HEK293 (cell line): Measurements from ENCODE around the gene MDGA2.

Experiments
- CTCF ChIA-PET: fragments of 350-600 bp; formaldehyde crosslinking; extraction: SDS; loops from one replicate; lab custom pipeline; 2021; ENCODE audit warnings: antibody characterized with exemption; lab: Yijun Ruan, JAX
- POLR2A ChIA-PET: fragments of 300-600 bp; formaldehyde crosslinking; extraction: SDS; loops from one replicate; lab custom pipeline; 2020; ENCODE audit warnings: antibody characterized with exemption, inconsistent platforms; lab: Yijun Ruan, JAX
- H3K27ac ChIP-seq: fragments of 200-500 bp; sonication (Bioruptor generic); 2 replicates; pipeline ENCODE4 v1.5.1; 2014; ENCODE audit warnings: low read depth, low read length, control low read depth, inconsistent platforms; ENCODE audit errors: extremely low read depth
- H3K36me3 ChIP-seq, 2 experiments: fragments of 200-500 bp in 1 of 2; sonication (Bioruptor generic) in 1 of 2; 1 replicate in 1 of 2; 2 replicates in 1 of 2; pipeline ENCODE4 v1.5.1; 2014 to 2017; ENCODE audit warnings: inconsistent platforms in 2 of 2, low read length in 2 of 2; ENCODE audit not compliant: control insufficient read depth in 2 of 2, insufficient read depth in 1 of 2
- H3K4me1 ChIP-seq: fragments of 200-500 bp; sonication (Bioruptor generic); 2 replicates; pipeline ENCODE4 v1.5.1; 2014; ENCODE audit warnings: mild to moderate bottlenecking, low read length, inconsistent platforms; ENCODE audit not compliant: control insufficient read depth, insufficient read depth
- H3K4me3 ChIP-seq: 2 replicates; pipeline ENCODE4 v1.5.1; 2011; ENCODE audit warnings: low read depth, mild to moderate bottlenecking, control low read depth, low read length, moderate library complexity
- H3K9me3 ChIP-seq: fragments of 200-500 bp; sonication (Bioruptor generic); 2 replicates; pipeline ENCODE4 v1.5.1; 2014; ENCODE audit warnings: low read depth, low read length, inconsistent platforms; ENCODE audit not compliant: control insufficient read depth, insufficient read depth
- KLF17 ChIP-seq: fragments of 450-650 bp; formaldehyde crosslinking; IDR thresholded peaks from 2 replicates; pipeline ENCODE4 v1.5.1; 2016; ENCODE audit warnings: missing biosample characterization, missing genetic modification characterization
- OVOL3 ChIP-seq: fragments of 450-650 bp; formaldehyde crosslinking; IDR thresholded peaks from 2 replicates; pipeline ENCODE4 v1.5.1; 2016; ENCODE audit warnings: missing biosample characterization, missing genetic modification characterization
- RBAK ChIP-seq: fragments of 450-650 bp; formaldehyde crosslinking; IDR thresholded peaks from 2 replicates; pipeline ENCODE4 v1.5.1; 2016; ENCODE audit warnings: missing biosample characterization, missing genetic modification characterization
- ZFP3 ChIP-seq: fragments of 450-650 bp; formaldehyde crosslinking; IDR thresholded peaks from 2 replicates; pipeline ENCODE4 v1.5.1; 2016; ENCODE audit warnings: low read depth, missing biosample characterization, missing genetic modification characterization
- ZNF18 ChIP-seq: fragments of 450-650 bp; formaldehyde crosslinking; IDR thresholded peaks from 2 replicates; pipeline ENCODE4 v1.5.1; 2016; ENCODE audit warnings: missing biosample characterization, missing genetic modification characterization
- ZNF2 ChIP-seq: fragments of 450-650 bp; formaldehyde crosslinking; IDR thresholded peaks from 2 replicates; pipeline ENCODE4 v1.5.1; 2016; ENCODE audit warnings: missing biosample characterization, missing genetic modification characterization
- ZNF26 ChIP-seq: fragments of 450-650 bp; formaldehyde crosslinking; IDR thresholded peaks from 2 replicates; pipeline ENCODE4 v1.5.1; 2016; ENCODE audit warnings: missing biosample characterization, missing genetic modification characterization
- ZNF311 ChIP-seq: fragments of 450-650 bp; formaldehyde crosslinking; IDR thresholded peaks from 2 replicates; pipeline ENCODE4 v1.5.1; 2017; ENCODE audit warnings: missing biosample characterization, missing genetic modification characterization, borderline replicate concordance
- ZNF335 ChIP-seq: fragments of 450-650 bp; formaldehyde crosslinking; conservative IDR thresholded peaks from 2 replicates; pipeline ENCODE4 v1.5.1; 2016; ENCODE audit warnings: missing biosample characterization, missing genetic modification characterization
- ZNF473 ChIP-seq: fragments of 450-650 bp; formaldehyde crosslinking; IDR thresholded peaks from 2 replicates; pipeline ENCODE4 v1.5.1; 2017; ENCODE audit warnings: missing biosample characterization, missing genetic modification characterization
- ZNF48 ChIP-seq: fragments of 450-650 bp; formaldehyde crosslinking; IDR thresholded peaks from 2 replicates; pipeline ENCODE4 v1.5.1; 2016; ENCODE audit warnings: missing biosample characterization, missing genetic modification characterization
- ZNF521 ChIP-seq: fragments of 450-650 bp; formaldehyde crosslinking; IDR thresholded peaks from 2 replicates; pipeline ENCODE4 v1.5.1; 2017; ENCODE audit warnings: missing biosample characterization, mild to moderate bottlenecking, missing genetic modification characterization
- ZNF530 ChIP-seq: fragments of 450-650 bp; formaldehyde crosslinking; IDR thresholded peaks from 2 replicates; pipeline ENCODE4 v1.5.1; 2016; ENCODE audit warnings: low read depth, missing biosample characterization, missing genetic modification characterization
- ZNF549 ChIP-seq: fragments of 450-650 bp; IDR thresholded peaks from 2 replicates; pipeline ENCODE4 v1.5.1; 2018; ENCODE audit warnings: missing biosample characterization, missing genetic modification characterization, mild to moderate bottlenecking, inconsistent platforms, moderate library complexity
- ZNF555 ChIP-seq: fragments of 450-650 bp; formaldehyde crosslinking; conservative IDR thresholded peaks from 2 replicates; pipeline ENCODE4 v1.5.1; 2017; ENCODE audit warnings: missing biosample characterization, mild to moderate bottlenecking, missing genetic modification characterization, inconsistent platforms
- ZNF585B ChIP-seq: fragments of 450-650 bp; formaldehyde crosslinking; IDR thresholded peaks from 2 replicates; pipeline ENCODE4 v1.5.1; 2016; ENCODE audit warnings: missing biosample characterization, missing genetic modification characterization
- ZNF701 ChIP-seq: fragments of 450-650 bp; formaldehyde crosslinking; IDR thresholded peaks from 2 replicates; pipeline ENCODE4 v1.5.1; 2016; ENCODE audit warnings: missing biosample characterization, missing genetic modification characterization
- ZNF76 ChIP-seq: fragments of 450-650 bp; formaldehyde crosslinking; IDR thresholded peaks from 2 replicates; pipeline ENCODE4; 2016; ENCODE audit warnings: low read depth, missing biosample characterization, missing genetic modification characterization, borderline replicate concordance
- TF ChIP-seq, protein P1 (sequence below): fragments of 450-650 bp; formaldehyde crosslinking; IDR thresholded peaks from 2 replicates; pipeline ENCODE4 v1.5.1; 2017; ENCODE audit warnings: missing biosample characterization, missing genetic modification characterization
- TF ChIP-seq, protein P2 (sequence below): fragments of 450-650 bp; formaldehyde crosslinking; IDR thresholded peaks from 2 replicates; pipeline ENCODE4 v1.5.1; 2016; ENCODE audit warnings: missing biosample characterization, missing genetic modification characterization

Gene MDGA2

GRCh38 chr14:46840944-46841720 is 834.3 kb downstream of the MDGA2 start:
- TF ChIP-seq ZNF530 (tag by site-specific recombination) (no peak), OVOL3 (tag by site-specific recombination) (no peak), ZFP3 (tag by site-specific recombination) (no peak), ZNF701 (tag by site-specific recombination) (no peak), ZNF18 (no peak), ZNF473 (no peak), RBAK (tag by site-specific recombination) (no peak), ZNF311 (tag by site-specific recombination) (no peak)
- TF ChIP-seq, protein P1, sequence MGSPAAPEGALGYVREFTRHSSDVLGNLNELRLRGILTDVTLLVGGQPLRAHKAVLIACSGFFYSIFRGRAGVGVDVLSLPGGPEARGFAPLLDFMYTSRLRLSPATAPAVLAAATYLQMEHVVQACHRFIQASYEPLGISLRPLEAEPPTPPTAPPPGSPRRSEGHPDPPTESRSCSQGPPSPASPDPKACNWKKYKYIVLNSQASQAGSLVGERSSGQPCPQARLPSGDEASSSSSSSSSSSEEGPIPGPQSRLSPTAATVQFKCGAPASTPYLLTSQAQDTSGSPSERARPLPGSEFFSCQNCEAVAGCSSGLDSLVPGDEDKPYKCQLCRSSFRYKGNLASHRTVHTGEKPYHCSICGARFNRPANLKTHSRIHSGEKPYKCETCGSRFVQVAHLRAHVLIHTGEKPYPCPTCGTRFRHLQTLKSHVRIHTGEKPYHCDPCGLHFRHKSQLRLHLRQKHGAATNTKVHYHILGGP (tag by site-specific recombination), result no peak
- TF ChIP-seq, all 188 proteins: peak for 0
- ChIA-PET CTCF (no interaction called here), POLR2A (no interaction called here)
- Histone ChIP-seq H3K9me3 (no peaks in the 10 kb centered on the region), H3K4me1 (no peaks in the 10 kb centered on the region), H3K4me3 (no peak overlapping the region), H3K27ac (no peak overlapping the region), H3K36me3 (no peaks in the 10 kb centered on the region)

DNA sequence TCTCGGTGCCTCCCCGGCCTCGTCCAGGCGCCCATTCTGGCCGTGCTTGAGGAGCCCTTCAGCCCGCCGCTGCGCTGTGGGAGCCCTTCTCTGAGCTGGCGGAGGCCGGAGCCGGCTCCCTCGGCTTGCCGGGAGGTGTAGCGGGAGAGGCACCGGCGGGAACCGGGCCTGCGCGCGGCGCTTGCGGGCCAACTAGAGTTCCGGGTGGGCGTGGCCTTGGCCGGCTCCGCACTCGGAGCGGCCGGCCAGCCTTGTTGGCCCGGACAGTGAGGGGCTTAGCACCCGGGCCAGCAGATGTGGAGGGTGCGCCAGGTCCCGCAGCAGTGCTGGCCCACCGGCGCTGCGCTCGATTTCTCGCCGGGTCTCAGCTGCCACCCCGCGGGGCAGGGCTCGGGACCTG is 855.1 kb downstream of the MDGA2 start:
- Histone ChIP-seq H3K36me3 (no peaks in the 10 kb centered on the region), H3K9me3 (no peaks in the 10 kb centered on the region), H3K4me1 (no peaks in the 10 kb centered on the region), H3K27ac (no peak overlapping the region), H3K4me3 (no peak overlapping the region)
- TF ChIP-seq ZNF48, result no peak
- no peak for TF ChIP-seq ZNF26
- TF ChIP-seq ZNF76 (tag by site-specific recombination), result no peak
- TF ChIP-seq ZNF585B (tag by site-specific recombination), result no peak
- TF ChIP-seq KLF17, result no peak
- TF ChIP-seq, protein P2, sequence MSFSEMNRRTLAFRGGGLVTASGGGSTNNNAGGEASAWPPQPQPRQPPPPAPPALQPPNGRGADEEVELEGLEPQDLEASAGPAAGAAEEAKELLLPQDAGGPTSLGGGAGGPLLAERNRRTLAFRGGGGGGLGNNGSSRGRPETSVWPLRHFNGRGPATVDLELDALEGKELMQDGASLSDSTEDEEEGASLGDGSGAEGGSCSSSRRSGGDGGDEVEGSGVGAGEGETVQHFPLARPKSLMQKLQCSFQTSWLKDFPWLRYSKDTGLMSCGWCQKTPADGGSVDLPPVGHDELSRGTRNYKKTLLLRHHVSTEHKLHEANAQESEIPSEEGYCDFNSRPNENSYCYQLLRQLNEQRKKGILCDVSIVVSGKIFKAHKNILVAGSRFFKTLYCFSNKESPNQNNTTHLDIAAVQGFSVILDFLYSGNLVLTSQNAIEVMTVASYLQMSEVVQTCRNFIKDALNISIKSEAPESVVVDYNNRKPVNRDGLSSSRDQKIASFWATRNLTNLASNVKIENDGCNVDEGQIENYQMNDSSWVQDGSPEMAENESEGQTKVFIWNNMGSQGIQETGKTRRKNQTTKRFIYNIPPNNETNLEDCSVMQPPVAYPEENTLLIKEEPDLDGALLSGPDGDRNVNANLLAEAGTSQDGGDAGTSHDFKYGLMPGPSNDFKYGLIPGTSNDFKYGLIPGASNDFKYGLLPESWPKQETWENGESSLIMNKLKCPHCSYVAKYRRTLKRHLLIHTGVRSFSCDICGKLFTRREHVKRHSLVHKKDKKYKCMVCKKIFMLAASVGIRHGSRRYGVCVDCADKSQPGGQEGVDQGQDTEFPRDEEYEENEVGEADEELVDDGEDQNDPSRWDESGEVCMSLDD (tag by site-specific recombination), result no peak
- TF ChIP-seq ZNF2 (tag by site-specific recombination), result no peak
- no peak for TF ChIP-seq ZNF335 (tag by site-specific recombination)
- TF ChIP-seq ZNF549 (tag by site-specific recombination), result no peak
- no peak for TF ChIP-seq ZNF521 (tag by site-specific recombination)
- no peak for TF ChIP-seq ZNF555 (tag by site-specific recombination)
- ChIA-PET CTCF (no interaction called here), POLR2A (no interaction called here)
